CD4-positive, alpha-beta T cell treated with Interleukin-12 subunit alpha and Interleukin-12 subunit beta, for 1 hour (primary cell): ENCODE results near the gene CCDC188.

Source experiments
- DNase-seq: peaks from one replicate; pipeline ENCODE4 v3.0.0-alpha.2; 2020

The CCDC188 gene

DNA sequence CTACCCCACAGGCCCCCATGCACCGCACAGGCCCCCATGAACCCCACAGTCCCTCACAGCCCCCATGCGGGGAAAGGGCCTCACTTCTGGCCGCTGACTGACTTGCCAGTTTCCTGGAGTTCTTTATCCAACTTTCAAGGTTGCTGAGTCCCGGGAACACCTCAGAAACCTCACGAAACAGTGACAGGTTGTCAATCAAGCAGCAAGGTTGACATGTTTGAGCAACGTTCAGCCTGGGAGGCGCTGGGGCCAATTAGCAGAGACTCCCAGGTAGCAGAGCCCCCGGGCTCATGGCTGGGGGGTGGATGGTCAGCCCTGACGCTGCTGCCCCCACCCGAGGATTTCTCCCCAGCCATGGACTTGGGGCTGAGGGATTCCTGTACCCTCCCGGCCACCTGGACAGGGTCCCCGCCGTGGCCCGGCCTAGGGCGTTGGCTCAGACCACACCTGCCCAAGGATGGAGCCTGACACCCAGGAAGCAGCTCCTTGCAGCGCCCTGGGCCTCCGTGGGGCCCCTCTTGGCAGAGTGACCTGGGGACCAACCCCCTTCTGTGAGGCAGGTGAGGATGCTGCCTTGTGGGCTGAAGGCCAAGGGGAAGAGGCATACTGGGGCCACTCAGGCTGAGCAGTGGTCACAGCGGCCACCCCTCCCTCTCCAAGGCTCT, 33.8 kb upstream of the CCDC188 start:
- no peak for DNase-seq

DNA sequence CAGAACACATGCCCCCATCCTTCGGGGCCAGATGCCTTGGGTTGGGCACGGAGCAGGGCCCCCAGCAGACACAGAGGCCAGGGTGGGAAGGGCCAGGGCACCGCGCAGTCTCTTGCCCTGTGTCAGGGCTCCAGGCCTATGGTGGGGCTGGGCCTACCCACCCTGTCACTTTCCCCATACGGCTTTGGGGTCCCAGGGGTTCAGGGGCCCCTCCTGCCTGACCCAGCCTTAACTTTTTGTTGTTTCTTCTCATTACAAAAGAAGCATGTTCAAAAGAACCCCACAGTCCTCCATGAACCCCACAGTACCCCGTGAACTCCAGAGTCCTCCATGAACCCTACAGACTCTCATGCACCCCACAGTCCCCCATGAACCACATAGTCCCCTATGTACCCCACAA, 33.0 kb upstream of the CCDC188 start:
- DNase-seq: no peak

- no peak for DNase-seq
These were observed 32.2 kb upstream of the CCDC188 start for GRCh38 chr22:20183101-20183500.

DNA sequence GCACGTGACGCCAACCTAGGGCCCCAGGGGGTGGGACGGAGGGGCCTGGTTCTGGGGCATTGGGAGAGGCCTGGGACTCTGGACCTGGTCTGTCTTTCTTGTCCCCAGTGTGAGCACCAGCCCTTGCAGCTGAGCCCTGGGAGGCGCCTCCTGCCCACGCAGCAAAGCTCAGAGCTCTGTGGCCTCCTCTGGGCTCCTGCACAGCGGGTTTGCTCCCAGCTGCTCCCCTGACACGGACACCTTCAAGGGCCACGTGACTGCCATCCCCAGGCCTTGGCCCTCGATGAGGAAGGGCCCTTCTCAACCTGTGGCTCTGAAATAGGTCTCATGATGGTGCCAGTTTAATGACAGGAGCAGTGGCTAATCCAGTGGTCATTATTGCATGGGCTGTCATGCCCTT, 31.5 kb upstream of the CCDC188 start:
- no peak for DNase-seq

DNA sequence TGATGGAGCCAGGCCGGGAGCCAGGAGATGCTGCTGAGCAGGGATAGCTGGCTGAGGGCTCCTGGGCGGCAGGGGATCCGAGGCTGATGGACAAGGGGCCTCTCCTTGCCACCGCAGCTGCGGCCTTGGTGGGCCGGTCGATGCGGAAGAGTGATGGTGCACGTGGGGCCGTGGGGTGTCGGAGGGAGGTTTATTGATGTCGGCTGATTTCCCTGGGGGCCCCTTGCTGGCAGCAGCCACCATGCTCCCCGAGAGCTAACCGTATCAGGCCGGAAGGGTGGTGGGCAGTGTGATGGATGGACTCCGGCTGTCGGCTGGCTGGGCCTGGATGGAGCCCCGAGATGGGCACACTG, 31.0 kb upstream of the CCDC188 start:
- no peak for DNase-seq

GRCh38 chr22:20181194-20181883, 30.5 kb upstream of the CCDC188 start:
- no peak for DNase-seq

GRCh38 chr22:20180640-20181039, 29.8 kb upstream of the CCDC188 start:
- DNase-seq: no peak

DNA sequence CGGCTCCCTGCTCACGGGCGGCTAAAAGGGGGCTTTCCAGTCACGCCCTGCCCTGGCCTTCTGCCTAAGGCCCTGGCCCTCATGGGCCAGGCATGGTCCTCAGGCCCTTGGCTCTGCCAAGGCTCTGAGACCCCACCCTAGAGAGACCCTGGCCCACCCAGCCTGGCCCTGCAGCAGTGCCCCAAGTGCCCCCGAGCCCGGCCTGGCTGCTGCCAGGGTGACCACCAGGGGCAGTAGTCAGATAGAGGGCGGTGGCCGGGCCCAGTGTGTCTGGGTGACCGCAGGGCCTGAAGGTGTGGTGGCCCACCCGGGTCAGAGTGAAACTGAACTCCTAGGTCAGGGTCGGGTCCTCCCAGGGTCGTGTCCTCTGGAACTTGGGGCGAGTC, 29.4 kb upstream of the CCDC188 start:
- DNase-seq: no peak

DNA sequence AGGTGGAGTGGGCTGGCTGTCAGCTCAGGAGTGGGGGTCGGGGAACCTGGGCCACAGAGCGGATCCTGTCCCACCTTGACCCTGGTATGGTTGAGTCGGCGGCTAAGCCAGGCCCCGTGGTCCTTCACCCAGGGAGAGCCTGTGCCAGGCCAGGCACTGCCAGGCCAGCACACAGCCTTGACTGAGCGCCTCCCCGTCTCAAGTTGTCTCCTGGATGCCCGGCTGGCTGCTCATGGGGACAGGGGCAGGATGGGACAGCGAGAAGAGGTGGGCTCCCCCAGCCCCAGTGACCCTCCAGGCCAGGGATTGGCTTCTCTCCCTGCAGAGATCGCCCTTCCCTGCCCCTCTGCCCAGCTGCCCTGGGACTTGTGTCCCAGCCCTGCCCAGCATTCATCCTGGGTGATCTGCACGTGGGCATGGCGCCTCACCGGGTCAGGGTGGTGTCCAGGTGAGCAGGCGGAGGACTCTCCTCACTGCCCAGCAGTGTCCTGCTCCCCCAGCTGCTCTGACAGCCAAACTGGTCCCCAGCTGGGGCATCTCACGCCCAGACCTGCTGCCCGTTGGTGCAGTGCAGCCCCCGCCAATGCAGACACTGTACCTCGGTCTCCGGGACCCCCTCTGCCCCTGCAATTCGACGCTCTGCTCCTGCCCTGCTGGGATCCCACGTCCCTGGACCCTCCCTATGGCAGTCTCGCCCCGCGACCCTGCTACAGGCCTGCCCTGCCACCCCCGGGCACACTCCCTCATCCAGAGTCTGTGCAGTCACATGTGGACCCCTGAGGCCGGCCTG, 28.8 kb upstream of the CCDC188 start:
- no peak for DNase-seq

GRCh38 chr22:20178915-20179227, 28.0 kb upstream of the CCDC188 start:
- no peak for DNase-seq

- no peak for DNase-seq
These were observed 27.4 kb upstream of the CCDC188 start for GRCh38 chr22:20178075-20178914.

GRCh38 chr22:20177217-20177911, 26.5 kb upstream of the CCDC188 start:
- no peak for DNase-seq

GRCh38 chr22:20176421-20177085, 25.7 kb upstream of the CCDC188 start:
- no peak for DNase-seq

DNA sequence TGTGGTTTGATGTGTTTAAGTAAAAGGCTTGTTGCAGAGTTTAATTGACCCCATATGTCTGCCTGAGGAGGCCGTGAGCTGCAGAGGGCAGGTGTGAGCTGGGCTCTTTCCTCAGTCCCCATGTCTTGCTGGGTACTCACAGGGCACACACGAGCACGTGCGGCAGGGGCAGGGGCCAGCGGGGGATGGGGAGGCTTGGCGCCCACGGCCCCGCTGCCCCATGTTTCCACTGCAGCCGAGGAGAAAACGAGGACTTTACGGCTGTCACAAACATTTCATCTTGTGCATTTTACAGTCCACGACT, 24.7 kb upstream of the CCDC188 start:
- no peak for DNase-seq

DNA sequence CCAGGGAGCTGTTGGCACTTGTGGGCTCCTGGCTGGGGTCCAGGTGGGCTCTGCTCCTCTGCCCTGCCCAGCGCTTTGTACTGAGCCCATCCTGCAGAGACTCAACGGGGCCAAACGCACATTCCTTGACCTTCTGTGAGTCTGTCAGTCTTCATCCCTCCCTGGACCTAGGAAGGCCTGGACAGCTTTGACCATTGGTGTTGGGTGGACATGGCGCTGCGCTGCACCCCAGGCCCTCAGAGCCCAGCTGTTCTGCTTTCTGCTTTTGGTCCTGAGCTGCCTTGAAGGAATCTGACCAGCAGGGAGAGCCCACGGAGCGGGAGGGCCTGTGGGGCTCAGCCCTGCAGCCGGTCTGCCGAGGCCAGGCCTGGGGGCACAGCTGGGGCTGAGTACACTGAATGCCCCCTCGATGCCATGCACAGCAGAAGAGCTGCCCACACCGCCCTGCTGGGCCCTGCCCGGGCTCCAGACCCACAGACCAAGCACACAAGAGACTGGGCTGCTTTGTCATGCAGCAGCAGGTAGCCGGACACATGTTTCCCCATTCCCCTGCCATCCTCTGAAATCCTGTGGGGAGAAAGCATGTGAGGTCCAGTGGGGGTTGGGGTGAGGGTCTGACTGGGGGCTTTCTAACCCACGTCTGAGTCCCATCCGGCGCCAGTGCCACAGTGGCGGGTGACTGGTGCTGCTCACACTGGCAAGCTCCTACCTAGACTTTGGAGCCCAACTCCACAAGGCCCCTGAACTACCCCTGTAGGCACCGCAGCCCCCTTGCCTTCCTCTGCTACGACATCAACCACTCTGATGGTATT, 24.1 kb upstream of the CCDC188 start:
- no peak for DNase-seq

- no peak for DNase-seq
These were observed 22.9 kb upstream of the CCDC188 start for GRCh38 chr22:20173772-20174171.

- DNase-seq: no peak
These were observed 22.4 kb upstream of the CCDC188 start for GRCh38 chr22:20173246-20173645.

DNA sequence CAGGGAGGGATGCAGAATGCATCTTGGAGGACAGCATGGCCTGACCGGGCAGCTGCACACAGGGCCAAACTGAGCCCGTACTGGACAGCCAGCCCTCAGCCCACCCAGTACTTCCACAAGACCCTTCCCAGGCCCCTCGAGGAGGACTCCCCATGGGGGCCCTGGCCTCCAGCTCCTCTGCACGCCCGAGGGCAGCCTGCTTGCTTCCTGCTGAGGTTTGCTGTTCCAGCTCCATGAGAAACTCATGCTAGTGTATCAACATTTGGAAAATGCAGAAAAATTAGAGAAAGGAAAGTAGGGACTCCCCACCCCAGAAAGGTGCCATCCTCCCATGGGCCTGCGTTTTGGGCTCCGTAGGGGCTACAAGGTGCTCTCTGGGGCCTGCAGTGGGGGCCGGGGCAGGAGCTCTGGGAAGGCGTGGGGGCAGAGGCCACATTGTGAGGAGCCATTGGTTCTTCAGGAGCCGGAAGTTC, 21.3 kb upstream of the CCDC188 start:
- no peak for DNase-seq

GRCh38 chr22:20171288-20172140, 20.7 kb upstream of the CCDC188 start:
- no peak for DNase-seq

DNA sequence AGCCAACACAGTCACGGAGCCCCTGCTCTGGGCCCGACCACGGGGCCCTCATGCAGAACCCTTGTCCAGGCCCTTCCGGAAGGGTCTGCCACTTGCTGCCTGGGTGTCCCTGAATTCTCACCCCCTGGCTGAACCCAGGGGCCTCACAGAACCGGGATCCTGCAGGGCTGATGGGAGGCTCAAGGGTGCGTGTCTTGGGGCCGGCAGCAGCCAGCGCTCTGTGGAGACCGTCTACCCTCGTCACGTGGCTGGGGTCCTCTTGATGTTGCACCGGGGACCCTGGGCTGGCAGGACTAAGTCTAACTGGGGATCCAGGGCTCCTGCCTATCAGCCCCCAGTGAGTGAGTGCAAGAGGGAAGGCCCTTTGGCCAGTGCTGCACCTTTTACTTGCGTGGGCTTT, 19.3 kb upstream of the CCDC188 start:
- DNase-seq: no peak
